Lower leg skin (tissue), 3 donors: ENCODE results near the gene SLC38A10.

Experiments used
- CTCF ChIP-seq, 3 donors: fragments of 450-650 bp; IDR thresholded peaks; one replicate each; pipeline ENCODE4 v1.5.1; 2016; ENCODE audit warnings: antibody characterized with exemption in 3 of 3, mild to moderate bottlenecking in 3 of 3, moderate library complexity in 2 of 3
- POLR2A ChIP-seq, 2 donors: fragments of 450-650 bp; IDR thresholded peaks; one replicate each; pipeline ENCODE4 v1.6.1; 2016 to 2017; ENCODE audit warnings: antibody characterized with exemption in 2 of 2, mild to moderate bottlenecking in 1 of 2, moderate library complexity in 1 of 2

- TF ChIP-seq POLR2A (IDR thresholded peaks at IDR 0.05) = no peak
- TF ChIP-seq CTCF (IDR thresholded peaks at IDR 0.05) = no peak
These were observed 27.4 kb upstream of the SLC38A10 start for GRCh38 chr17:81322271-81323082.
